Lung (tissue), 12 donors: ENCODE measurements around the gene LSM7. TPM values are rescaled to one million over a fixed set of nuclear protein-coding genes. Genes with fewer than 3 reads are reported as not detected.

Source experiments
- ATAC-seq: fragments of 200-7000 bp; cut with Tn5 transposase; one replicate; pipeline ENCODE4 v1.9.1; 2020; ENCODE audit warnings: moderate number of reproducible peaks; ENCODE audit not compliant: insufficient read depth, low FRiP score
- DNase-seq, 3 donors: peaks; one replicate each; pipeline ENCODE4 v3.0.0-alpha.2; 2013 to 2017
- H3K27ac ChIP-seq, 2 donors: one replicate each; pipeline ENCODE4 v1.5.1; 2013; ENCODE audit warnings: mild to moderate bottlenecking in 2 of 2, moderate library complexity in 2 of 2, control low read depth in 1 of 2, inconsistent platforms in 1 of 2, low read depth in 1 of 2, low read length in 1 of 2
- H3K27me3 ChIP-seq, 3 donors: one replicate each; pipeline ENCODE4 v1.5.1; 2013; ENCODE audit warnings: low read length in 2 of 3; ENCODE audit not compliant: control insufficient read depth in 3 of 3, insufficient read depth in 3 of 3
- H3K36me3 ChIP-seq, 4 donors: one replicate each; pipeline ENCODE4 v1.5.1; 2013; ENCODE audit warnings: low read length in 4 of 4, mild to moderate bottlenecking in 1 of 4, moderate library complexity in 1 of 4; ENCODE audit not compliant: control insufficient read depth in 4 of 4, insufficient read depth in 4 of 4
- H3K4me1 ChIP-seq, 5 donors: one replicate each; pipeline ENCODE4 v1.5.1; 2013; ENCODE audit warnings: low read length in 5 of 5, mild to moderate bottlenecking in 2 of 5, moderate library complexity in 1 of 5; ENCODE audit not compliant: control insufficient read depth in 5 of 5, insufficient read depth in 5 of 5
- H3K4me3 ChIP-seq: one replicate; pipeline ENCODE4 v1.5.1; 2013; ENCODE audit warnings: mild to moderate bottlenecking, control low read depth, moderate library complexity
- H3K9ac ChIP-seq, 2 donors: one replicate each; pipeline ENCODE4 v1.5.1; 2013; ENCODE audit warnings: low read length in 2 of 2, control low read depth in 1 of 2; ENCODE audit not compliant: insufficient read depth in 1 of 2
- H3K9me3 ChIP-seq, 4 donors: one replicate each; pipeline ENCODE4 v1.5.1; 2013; ENCODE audit warnings: low read length in 3 of 4, mild to moderate bottlenecking in 1 of 4, moderate library complexity in 1 of 4; ENCODE audit not compliant: control insufficient read depth in 4 of 4, insufficient read depth in 3 of 4
- CTCF ChIP-seq: IDR thresholded peaks from 2 replicates; pipeline ENCODE4 v1.5.1; 2012; ENCODE audit warnings: mild to moderate bottlenecking; ENCODE audit errors: control extremely low read depth, extremely low read depth
- WGBS, 2 donors: extraction: QIAGEN DNeasy Blood & Tissue Kit; methylation state at CpG; one replicate each; pipeline ENCODE4 v1.1.7; 2013; 5-methylcytosine and 5-hydroxymethylcytosine counted together
- polyA plus RNA-seq, 2 donors: library from polyadenylated mRNA; stranded (reverse); fragments of 200-250 nt; gene quantifications; one replicate each; pipeline ENCODE4 v1.2.1, GENCODE V29; 2013
- total RNA-seq, 2 donors: library from RNA; depleted of rRNA in 1 of 2; stranded (reverse); fragments of >200 nt in 1 of 2; gene quantifications; one replicate each; pipeline ENCODE4 v1.2.1, GENCODE V29; 2014 to 2021
- donor health status: control.
- donor health status: control.
- donor health status: Bipolar disorder and iron deficiency.
- donor health status: healthy.
- donor health status: DM: yes; HTN: yes; CAD: no.

The LSM7 gene
- total and polyA plus RNA-seq, 4 donors: 54.9 to 307 (median 191) TPM

- ATAC-seq (no peak), DNase-seq (no peak)
- no peak for TF ChIP-seq CTCF
- H3K9ac ChIP-seq: no peak overlapping the region
- peaks cover 0 to 35% (median 14%) of the 10 kb centered on the region in 5 donors for H3K4me1 ChIP-seq
- 87 to 88% methylated on average over 9 of the region's 9 CpGs for WGBS, 2 donors
- no peaks in the 10 kb centered on the region for H3K27me3 ChIP-seq
- H3K9me3 ChIP-seq: no peaks in the 10 kb centered on the region
- H3K36me3 ChIP-seq: peaks cover 4 to 31% (median 11%) of the 10 kb centered on the region in 4 donors
- H3K27ac ChIP-seq: peak overlapping the region; percentile 24 to 92
- no peak overlapping the region for H3K4me3 ChIP-seq
Measured at GRCh38 chr19:2274185-2274711, 54.1 kb downstream of the LSM7 start.

DNA sequence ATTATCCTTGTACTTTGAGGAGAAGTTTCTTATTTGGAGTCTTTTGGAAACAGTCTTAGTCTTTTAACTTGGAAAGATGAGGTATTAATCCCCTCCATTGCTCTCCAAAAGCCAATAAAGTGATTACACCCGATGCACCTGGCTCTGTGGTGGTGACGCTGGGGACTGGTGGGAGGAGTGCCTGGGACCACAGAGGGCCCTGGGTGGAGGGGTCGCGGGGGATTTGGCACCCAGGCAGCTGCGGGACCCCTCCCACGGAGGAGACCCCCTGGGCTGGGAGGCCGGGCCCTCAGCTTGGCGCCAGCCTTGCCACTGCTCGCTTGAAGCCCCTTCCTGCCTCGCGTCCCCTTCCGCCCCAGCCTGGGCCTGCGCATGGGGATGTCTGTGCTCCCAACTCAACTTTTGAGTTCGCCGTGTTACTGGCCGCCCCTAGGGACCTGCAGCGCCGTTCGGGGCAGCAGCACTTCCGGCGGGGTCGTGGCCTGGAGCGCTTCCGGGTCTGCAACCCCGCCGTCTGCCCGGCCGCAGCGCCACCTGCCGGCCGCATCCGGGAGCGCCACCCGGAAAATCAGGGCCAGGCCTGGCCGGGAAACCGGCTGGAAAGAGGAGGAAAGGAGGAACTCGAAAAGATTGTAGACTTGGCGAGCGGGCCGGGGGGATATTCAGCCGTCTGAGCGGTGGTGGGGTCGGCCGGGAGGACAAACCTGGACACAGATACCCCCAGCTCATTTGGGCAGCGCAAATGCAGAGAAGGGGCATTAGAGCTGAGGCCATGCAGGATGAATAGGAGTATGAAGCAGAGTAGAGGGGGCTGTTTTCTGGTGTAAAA lies 54.8 kb downstream of the LSM7 start:
- Histone ChIP-seq H3K9ac (no peak overlapping the region), H3K9me3 (no peaks in the 10 kb centered on the region), H3K4me1 (peaks cover 0 to 35% (median 14%) of the 10 kb centered on the region in 5 donors), H3K27ac (peak overlapping the region; percentile 76 to 92), H3K27me3 (no peaks in the 10 kb centered on the region), H3K4me3 (no peak overlapping the region), H3K36me3 (peaks cover 4 to 31% (median 11%) of the 10 kb centered on the region in 4 donors)
- peak; percentile 81 for TF ChIP-seq CTCF
- DNase-seq: peak; percentile 70 to 82 (median 74)
- WGBS, 2 donors: 14 to 15% methylated on average over 45 of the region's 45 CpGs
- ATAC-seq: peak; percentile 17

Other genes with a start within 250 kb of the LSM7 start
- gene MOB3A, start 232.3 kb downstream of the LSM7 start, total RNA-seq: 10 to 100 TPM; 45.2 to 86.6 TPM
- 10 to 100 TPM; 17.7 to 44.9 TPM for gene MOB3A, start 232.3 kb downstream of the LSM7 start, polyA plus RNA-seq
- 1 to 10 TPM; 5.0 to 8.4 TPM for gene IZUMO4, start 231.7 kb downstream of the LSM7 start, total RNA-seq
- 1 to 10 TPM; 6.1 to 9.8 TPM for gene IZUMO4, start 231.7 kb downstream of the LSM7 start, polyA plus RNA-seq
- 100 to 1,000 TPM in 1 of 2 donors, 10 to 100 TPM in 1; 69.9 to 144 TPM for gene AP3D1, start 177.0 kb downstream of the LSM7 start, total RNA-seq
- gene AP3D1, start 177.0 kb downstream of the LSM7 start, polyA plus RNA-seq: 100 to 1,000 TPM in 1 of 2 donors, 10 to 100 TPM in 1; 55.3 to 101 TPM
- gene DOT1L, start 164.7 kb downstream of the LSM7 start, total RNA-seq: 10 to 100 TPM; 20.4 to 46.4 TPM
- gene DOT1L, start 164.7 kb downstream of the LSM7 start, polyA plus RNA-seq: 10 to 100 TPM; 13.0 to 19.2 TPM
- 10 to 100 TPM; 64.4 to 64.6 TPM for gene PLEKHJ1, start 92.3 kb downstream of the LSM7 start, total RNA-seq
- gene PLEKHJ1, start 92.3 kb downstream of the LSM7 start, polyA plus RNA-seq: 10 to 100 TPM; 70.1 to 76.4 TPM
- 100 to 1,000 TPM in 1 of 2 donors, 10 to 100 TPM in 1; 67.5 to 113 TPM for gene SF3A2, start 91.8 kb downstream of the LSM7 start, total RNA-seq
- gene SF3A2, start 91.8 kb downstream of the LSM7 start, polyA plus RNA-seq: 10 to 100 TPM; 37.2 to 58.5 TPM
- 1 to 10 TPM; 2.1 to 3.5 TPM for gene AMH, start 79.3 kb downstream of the LSM7 start, total RNA-seq
- 1 to 10 TPM in 1 of 2 donors, under 1 TPM in 1; 0.73 to 1.4 TPM for gene AMH, start 79.3 kb downstream of the LSM7 start, polyA plus RNA-seq
- gene JSRP1, start 72.2 kb downstream of the LSM7 start, total RNA-seq: 1 to 10 TPM in 1 of 2 donors, under 1 TPM in 1; 0.61 to 2.3 TPM
- 1 to 10 TPM in 1 of 2 donors, under 1 TPM in 1; 0.69 to 1.1 TPM for gene JSRP1, start 72.2 kb downstream of the LSM7 start, polyA plus RNA-seq
- gene PEAK3, start 46.4 kb downstream of the LSM7 start, total RNA-seq: 1 to 10 TPM in 1 of 2 donors, under 1 TPM in 1; 0.31 to 6.7 TPM
- gene PEAK3, start 46.4 kb downstream of the LSM7 start, polyA plus RNA-seq: 1 to 10 TPM in 1 of 2 donors, under 1 TPM in 1; 0.81 to 7.4 TPM
- gene LINGO3, start 20.4 kb downstream of the LSM7 start, total RNA-seq: under 1 TPM in 1 of 2 donors, not detected in 1; 0.21 TPM
- 1 to 10 TPM in 1 of 2 donors, under 1 TPM in 1; 0.10 to 1.0 TPM for gene LINGO3, start 20.4 kb downstream of the LSM7 start, polyA plus RNA-seq
- 10 to 100 TPM; 42.8 to 86.1 TPM for gene SPPL2B, start 98 bp upstream of the LSM7 start, total RNA-seq
- 10 to 100 TPM; 34.4 to 54.8 TPM for gene SPPL2B, start 98 bp upstream of the LSM7 start, polyA plus RNA-seq
- under 1 TPM in 1 of 2 donors, not detected in 1; 0.09 TPM for gene TMPRSS9, start 31.7 kb upstream of the LSM7 start, total RNA-seq
- under 1 TPM; 0.05 to 0.37 TPM for gene TMPRSS9, start 31.7 kb upstream of the LSM7 start, polyA plus RNA-seq
- 100 to 1,000 TPM in 1 of 2 donors, 10 to 100 TPM in 1; 27.2 to 103 TPM for gene TIMM13, start 99.0 kb upstream of the LSM7 start, total RNA-seq
- 100 to 1,000 TPM in 1 of 2 donors, 10 to 100 TPM in 1; 58.5 to 103 TPM for gene TIMM13, start 99.0 kb upstream of the LSM7 start, polyA plus RNA-seq
- 10 to 100 TPM; 19.1 to 42.9 TPM for gene LMNB2, start 128.4 kb upstream of the LSM7 start, total RNA-seq
- gene LMNB2, start 128.4 kb upstream of the LSM7 start, polyA plus RNA-seq: 10 to 100 TPM; 19.7 to 37.0 TPM
- 10 to 100 TPM; 81.0 to 92.7 TPM for gene GADD45B, start 147.5 kb upstream of the LSM7 start, total RNA-seq
- gene GADD45B, start 147.5 kb upstream of the LSM7 start, polyA plus RNA-seq: 100 to 1,000 TPM in 1 of 2 donors, 10 to 100 TPM in 1; 92.4 to 405 TPM